Bronchial epithelial cell (primary cell): ENCODE measurements around the gene CH25H. TPM values are rescaled to one million over a fixed set of nuclear protein-coding genes. Genes with fewer than 3 reads are reported as not detected.

Experiments
- DNase-seq: peaks from one replicate; pipeline ENCODE4 v3.0.0-alpha.2; 2010; ENCODE audit warnings: low read depth
- FAIRE-seq: peaks from 2 replicates; lab custom pipeline; 2011; peaks lifted over from hg19 to GRCh38; lab: Jason Lieb, UNC
- H3K27me3 ChIP-seq: 2 replicates; pipeline ENCODE4 v1.5.1; 2011; ENCODE audit warnings: low read length; ENCODE audit not compliant: control insufficient read depth, insufficient read depth
- H3K36me3 ChIP-seq: 2 replicates; pipeline ENCODE4 v1.5.1; 2011; ENCODE audit warnings: low read length; ENCODE audit not compliant: control insufficient read depth, insufficient read depth
- H3K4me3 ChIP-seq: 2 replicates; pipeline ENCODE4 v1.5.1; 2011; ENCODE audit warnings: mild to moderate bottlenecking, low read depth, low read length, control low read depth
- CTCF ChIP-seq: IDR thresholded peaks from 2 replicates; pipeline ENCODE4 v1.5.1; 2011; ENCODE audit warnings: mild to moderate bottlenecking, moderate library complexity, low read length, control low read depth, inconsistent platforms; ENCODE audit not compliant: insufficient read depth, severe bottlenecking
- total RNA-seq: library from RNA; depleted of rRNA; stranded (reverse); fragments of >200 nt; gene quantifications from 2 replicates; pipeline ENCODE4 v1.2.1, GENCODE V29; 2014

Gene CH25H
- total RNA-seq, 1 donor from 2014 or later: not detected

GRCh38 chr10:89241486-89242344, 34.6 kb upstream of the CH25H start:
- H3K36me3 ChIP-seq: peaks cover 1% of the 10 kb centered on the region
- FAIRE-seq: no peak

GRCh38 chr10:89241026-89241425, 33.9 kb upstream of the CH25H start:
- no peak for FAIRE-seq
- no peaks in the 10 kb centered on the region for H3K27me3 ChIP-seq
- TF ChIP-seq CTCF: no peak
- peaks cover 1% of the 10 kb centered on the region for H3K36me3 ChIP-seq
- no peak for DNase-seq
- no peak overlapping the region for H3K4me3 ChIP-seq

More at GRCh38 chr10:89241486-89242344, 34.6 kb upstream of the CH25H start:
- Histone ChIP-seq H3K4me3 (no peak overlapping the region), H3K27me3 (no peaks in the 10 kb centered on the region)
- no peak for TF ChIP-seq CTCF
- DNase-seq: peak; percentile 64

- no peak for DNase-seq
- H3K36me3 ChIP-seq: peaks cover 1% of the 10 kb centered on the region
- FAIRE-seq: no peak
- TF ChIP-seq CTCF: no peak
- no peak overlapping the region for H3K4me3 ChIP-seq
- no peaks in the 10 kb centered on the region for H3K27me3 ChIP-seq
These were observed 33.4 kb upstream of the CH25H start for GRCh38 chr10:89240519-89240918.

DNA sequence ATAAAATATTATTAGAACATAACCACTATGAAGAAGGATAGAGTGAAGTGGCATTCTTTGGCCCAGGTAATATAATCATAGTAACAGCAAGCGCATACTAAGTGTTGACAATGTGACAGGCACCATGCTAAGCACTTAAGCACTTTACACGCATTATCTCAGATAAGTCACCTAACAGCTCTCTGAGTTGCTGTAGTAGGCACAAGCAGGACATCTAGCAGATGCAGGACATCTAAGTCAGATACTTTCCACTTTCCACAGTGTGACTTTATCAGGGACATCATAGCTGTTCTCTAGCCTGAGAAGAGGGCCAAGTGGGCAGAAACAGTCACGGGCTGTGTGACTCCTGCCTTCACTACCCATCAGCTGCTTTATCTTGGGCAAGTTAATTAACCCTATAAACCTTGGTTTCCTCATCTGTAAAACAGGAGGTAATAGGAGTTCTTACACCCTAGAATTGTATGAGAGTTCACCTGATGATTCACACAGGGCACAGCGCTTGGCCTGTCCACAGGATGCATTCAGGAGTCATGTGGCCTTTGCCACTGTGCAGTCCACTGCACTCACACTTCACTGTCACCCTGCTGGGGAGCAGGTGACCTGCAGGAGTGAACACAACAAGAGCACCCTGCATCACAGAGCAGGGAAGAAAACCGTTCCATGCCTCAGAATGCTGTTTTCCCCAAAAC, 32.0 kb upstream of the CH25H start:
- no peak overlapping the region for H3K4me3 ChIP-seq
- DNase-seq (no peak), FAIRE-seq (peak; percentile 83)
- no peaks in the 10 kb centered on the region for H3K27me3 ChIP-seq
- no peak for TF ChIP-seq CTCF
- H3K36me3 ChIP-seq: peaks cover 1% of the 10 kb centered on the region

DNA sequence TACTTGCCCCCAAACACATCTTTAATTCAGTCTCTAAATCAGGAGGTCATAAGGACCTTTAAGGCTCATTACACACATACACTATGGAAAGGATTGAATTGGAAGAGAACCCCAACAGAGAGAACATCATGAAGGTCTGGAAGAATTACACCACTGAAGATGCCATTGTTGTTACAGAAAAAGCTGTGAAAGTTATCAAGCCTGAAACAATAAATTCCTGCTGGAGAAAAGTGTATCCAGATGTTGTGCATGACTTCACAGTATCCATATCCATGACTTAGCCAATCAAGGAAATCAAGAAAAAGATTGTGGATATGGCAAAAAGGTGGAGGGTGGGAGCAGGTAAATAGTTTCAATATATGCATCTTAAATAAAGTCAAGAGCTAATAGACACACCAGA, 30.7 kb upstream of the CH25H start:
- H3K36me3 ChIP-seq: peaks cover 1% of the 10 kb centered on the region
- no peak for FAIRE-seq
- no peak for DNase-seq
- H3K27me3 ChIP-seq: no peaks in the 10 kb centered on the region
- no peak overlapping the region for H3K4me3 ChIP-seq
- no peak for TF ChIP-seq CTCF
